ENCODE results near the gene RBM43.

DNA sequence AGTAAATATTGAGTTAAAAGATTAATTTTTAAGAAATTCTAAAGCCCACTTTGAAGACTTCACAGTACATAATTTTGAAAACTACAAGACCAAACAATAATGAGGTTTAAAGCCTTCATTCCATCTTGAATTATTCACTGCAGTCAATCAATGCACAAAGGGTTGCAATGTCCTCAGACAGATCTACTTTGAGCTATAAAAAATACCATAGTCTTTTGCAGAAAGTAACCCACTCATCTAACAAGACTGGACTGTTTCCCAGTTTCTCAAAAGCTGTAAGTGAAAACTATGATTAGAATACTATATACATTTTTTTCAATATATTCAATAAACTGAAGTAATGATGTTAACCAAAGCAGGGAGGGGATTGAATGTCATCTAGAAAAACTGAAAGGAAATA lies 10.2 kb upstream of the RBM43 start:
- TF ChIP-seq CTCF (IDR thresholded peaks at IDR 0.05) (no peak), CHD2 (IDR thresholded peaks at IDR 0.05; ENCODE audit: low read length, partially characterized antibody) (no peak), TAF1 (IDR thresholded peaks at IDR 0.05; ENCODE audit: borderline replicate concordance, low read depth, low read length) (no peak), REST (IDR thresholded peaks at IDR 0.05; ENCODE audit: low read depth, low read length) (no peak), POLR2AphosphoS5 (IDR thresholded peaks at IDR 0.05; ENCODE audit: low read depth, low read length) (no peak), EP300 (IDR thresholded peaks at IDR 0.05; ENCODE audit: borderline replicate concordance in 1 of 2, low read depth in 1 of 2, low read length in 1 of 2) (no peak), EZH2phosphoT487 (IDR thresholded peaks at IDR 0.05; ENCODE audit: borderline replicate concordance, low read depth) (no peak), RXRA (IDR thresholded peaks at IDR 0.05; ENCODE audit: borderline replicate concordance, low read depth) (no peak), RCOR1 (IDR thresholded peaks at IDR 0.05; ENCODE audit: low read length) (no peak), MAX (IDR thresholded peaks at IDR 0.05; ENCODE audit: low read depth) (no peak), SIN3A (IDR thresholded peaks at IDR 0.05; ENCODE audit: borderline replicate concordance, low read depth, low read length) (no peak)
